Left renal pelvis (tissue), 4 donors: ENCODE results near the gene CLPX. TPM values are rescaled to one million over a fixed set of nuclear protein-coding genes. Genes with fewer than 3 reads are reported as not detected.
"Not testable (repeated sequence)": the region's sequence is repeated elsewhere in the genome, so short reads cannot be mapped to it uniquely, and the experiment has no call there.

ENCODE experiments used
- DNase-seq, 4 donors: peaks; one replicate each; pipeline ENCODE4 v3.0.0-alpha.2; 2013; ENCODE audit warnings: low read depth in 4 of 4, low spot score in 3 of 4
- polyA plus RNA-seq, 4 donors: library from polyadenylated mRNA; unstranded; fragments of 120-200 nt; gene quantifications; one replicate each; pipeline ENCODE4 v1.2.1, GENCODE V29; 2013; ENCODE audit not compliant: insufficient read length in 4 of 4

CLPX gene
- polyA plus RNA-seq, 4 donors = 50.8 to 73.0 (median 71.4) TPM

DNA sequence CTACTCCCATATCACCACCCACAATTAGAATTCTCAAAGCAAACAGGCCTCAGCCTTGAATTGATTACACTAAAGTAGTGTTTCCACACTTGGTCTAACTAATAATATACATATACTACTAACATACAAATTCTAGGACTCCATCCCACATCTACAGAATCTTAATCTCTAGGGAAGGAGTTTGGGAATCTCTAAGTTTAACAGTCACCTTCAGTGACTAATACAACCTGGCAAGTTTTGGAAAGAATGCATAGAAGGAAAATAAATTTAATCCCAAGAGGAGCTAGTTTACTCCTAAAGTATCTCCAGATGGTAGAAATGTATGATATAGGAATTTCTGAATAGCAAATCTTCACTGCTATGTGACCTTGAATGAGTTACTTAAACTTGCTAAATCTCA lies 9.1 kb downstream of the CLPX start:
- no peak for DNase-seq

GRCh38 chr15:65175511-65175910 lies 9.6 kb downstream of the CLPX start:
- no peak for DNase-seq

- DNase-seq = no peak
Measured at GRCh38 chr15:65174509-65174908, 10.6 kb downstream of the CLPX start.

- no peak for DNase-seq
Measured at GRCh38 chr15:65172531-65172930, 12.6 kb downstream of the CLPX start.

GRCh38 chr15:65171428-65171827 lies 13.7 kb downstream of the CLPX start:
- no peak for DNase-seq

- no peak for DNase-seq
Measured at GRCh38 chr15:65165875-65166274, 19.3 kb downstream of the CLPX start.

- no peak for DNase-seq
Measured at GRCh38 chr15:65164139-65164538, 21.0 kb downstream of the CLPX start.

DNA sequence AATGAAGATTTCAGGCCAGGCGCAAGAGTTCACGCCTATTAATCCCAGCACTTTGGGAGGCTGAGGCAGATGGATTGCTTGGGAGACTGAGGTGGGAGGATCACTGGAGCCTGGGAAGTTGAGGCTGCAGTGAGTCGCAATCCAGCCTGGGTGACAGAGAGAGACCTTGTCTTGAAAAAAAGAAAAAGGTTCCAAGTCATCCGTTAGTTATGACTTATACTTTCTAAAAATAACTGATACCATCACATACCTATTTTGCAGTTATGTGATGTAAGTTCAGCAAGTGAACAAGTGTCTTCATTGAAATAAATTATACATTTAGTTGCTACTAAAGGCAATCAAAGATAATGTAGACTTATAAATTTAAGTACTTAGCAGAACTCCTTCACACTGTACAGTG lies 22.1 kb downstream of the CLPX start:
- DNase-seq = no peak

DNA sequence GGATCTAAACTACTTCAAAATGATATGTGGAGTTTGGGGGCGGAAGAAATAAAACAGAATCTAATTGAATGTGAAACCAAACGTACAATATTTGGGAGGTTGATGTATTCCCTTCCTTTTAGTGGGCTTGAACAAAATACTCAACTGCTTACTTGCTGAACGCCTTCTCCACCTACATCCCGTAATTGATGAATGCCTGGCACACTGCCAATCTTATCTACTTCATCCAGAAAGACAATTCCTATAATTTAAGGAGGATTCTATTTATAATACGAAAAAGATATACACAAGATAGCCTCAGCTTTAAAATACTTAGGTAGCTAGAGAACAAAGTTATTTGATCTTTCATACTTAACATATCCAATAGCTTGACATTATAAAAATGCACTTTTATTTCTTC lies 28.4 kb downstream of the CLPX start:
- no peak for DNase-seq

DNA sequence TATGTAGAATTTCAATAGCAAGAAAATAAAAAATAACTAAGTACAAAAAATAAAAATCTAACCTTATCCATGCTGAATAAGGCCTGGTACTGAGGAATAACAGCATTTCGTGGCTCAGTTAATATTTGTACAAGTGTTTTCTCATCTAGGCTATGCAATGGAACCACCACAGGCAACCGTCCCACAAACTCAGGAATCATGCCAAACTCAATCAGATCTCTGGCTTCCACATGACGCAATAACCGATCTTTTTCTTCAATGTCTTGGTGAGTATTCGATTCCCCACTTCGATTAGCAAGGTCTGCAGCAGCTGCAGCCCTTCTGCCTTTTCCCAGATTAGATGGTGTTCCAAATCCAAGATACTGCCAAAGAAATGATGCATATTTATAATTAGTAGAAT lies 30.4 kb downstream of the CLPX start:
- no peak for DNase-seq

- DNase-seq = no peak
Measured at GRCh38 chr15:65147902-65148301, 37.2 kb downstream of the CLPX start.

DNA sequence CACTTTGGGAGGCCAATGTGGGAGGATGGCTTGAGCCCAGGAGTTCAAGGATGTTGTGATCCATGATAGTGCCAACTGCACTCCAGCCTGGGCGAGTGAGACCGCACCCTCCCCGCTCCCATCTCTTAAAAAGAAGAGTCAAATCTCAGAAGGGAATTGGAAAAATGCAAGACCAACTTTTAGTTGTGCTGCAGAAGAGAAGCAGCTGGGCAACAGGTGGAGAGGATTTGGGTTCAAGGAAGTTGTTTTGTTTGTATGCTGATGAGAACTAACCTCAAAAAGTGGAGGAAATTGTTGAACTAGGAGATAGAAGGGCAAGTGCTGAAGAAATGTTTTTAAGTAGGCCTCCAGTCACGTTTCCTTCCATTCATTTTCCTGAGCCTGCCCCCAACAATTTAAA lies 38.7 kb downstream of the CLPX start:
- DNase-seq = no peak

GRCh38 chr15:65138631-65139030 lies 46.5 kb downstream of the CLPX start:
- DNase-seq = not testable (repeated sequence)

- not testable (repeated sequence) for DNase-seq
Measured at GRCh38 chr15:65137893-65138292, 47.2 kb downstream of the CLPX start.

GRCh38 chr15:65137089-65137488 lies 48.1 kb downstream of the CLPX start:
- not testable (repeated sequence) for DNase-seq

- no peak for DNase-seq
Measured at GRCh38 chr15:65134538-65134937, 50.6 kb downstream of the CLPX start.

- DNase-seq = peak; percentile 88 to 94 (median 92)
Measured at GRCh38 chr15:65133548-65134200, 51.5 kb downstream of the CLPX start, which contains the start of gene PDCD7. Gene PDCD7 (minus strand): TSS chr15:65133808. CDS start chr15:65133781, 27 bp downstream.

DNA sequence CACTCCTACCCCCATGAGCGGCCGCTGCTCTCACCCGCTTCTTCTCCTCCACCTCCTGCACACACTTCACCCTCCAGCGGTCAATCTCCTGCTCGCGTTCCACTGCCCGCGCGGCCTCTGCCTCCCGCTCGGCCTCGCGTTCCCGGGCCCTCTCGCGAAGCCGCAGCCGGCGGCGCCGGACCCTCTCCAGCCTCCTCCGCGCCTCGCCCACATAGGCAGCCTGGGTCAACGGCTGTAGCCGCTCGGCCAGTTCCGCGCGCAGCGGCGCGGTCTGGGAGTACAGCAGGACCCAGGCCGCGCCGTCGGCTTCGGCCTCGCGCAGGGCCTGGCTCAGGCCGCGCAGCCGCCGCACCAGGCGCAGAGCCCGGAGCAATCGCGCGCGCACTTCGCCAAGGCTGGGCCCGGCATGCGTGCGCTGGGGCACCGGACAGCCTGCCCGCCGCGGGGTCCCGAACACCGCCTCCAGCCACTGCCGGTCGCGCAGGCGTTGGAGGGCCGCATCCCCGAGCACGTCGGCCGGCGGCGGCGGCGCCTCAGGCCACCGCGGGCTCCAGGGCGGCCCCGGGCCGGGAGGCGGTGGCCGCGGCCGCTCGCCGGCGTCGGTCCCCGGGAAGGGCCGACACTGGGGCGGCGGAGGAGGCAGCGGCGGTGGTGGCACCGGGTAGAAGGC lies 52.1 kb downstream of the CLPX start:
- DNase-seq = peak in 3 of 4 donors; percentile 10 to 14 (median 12)

DNA sequence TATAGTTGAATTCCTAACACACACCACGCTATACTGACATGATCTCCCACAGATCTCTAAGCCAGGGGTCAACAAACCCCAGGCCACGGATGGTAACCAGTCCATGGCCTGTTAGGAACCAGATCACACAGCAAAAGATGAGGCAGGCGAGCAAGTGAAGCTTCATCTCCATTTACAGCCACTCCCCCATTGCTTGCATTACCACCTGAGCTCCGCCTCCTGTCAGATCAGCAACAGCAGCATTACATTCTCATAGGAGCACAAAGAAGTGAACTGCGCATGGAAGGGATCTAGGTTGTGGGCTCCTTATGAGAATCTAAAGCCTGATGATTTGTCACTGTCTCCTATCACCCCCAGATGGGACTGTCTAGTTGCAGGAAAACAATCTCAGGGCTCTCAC lies 54.2 kb downstream of the CLPX start:
- no peak for DNase-seq

- DNase-seq = no peak
Measured at GRCh38 chr15:65115542-65115941, 69.6 kb downstream of the CLPX start.

DNA sequence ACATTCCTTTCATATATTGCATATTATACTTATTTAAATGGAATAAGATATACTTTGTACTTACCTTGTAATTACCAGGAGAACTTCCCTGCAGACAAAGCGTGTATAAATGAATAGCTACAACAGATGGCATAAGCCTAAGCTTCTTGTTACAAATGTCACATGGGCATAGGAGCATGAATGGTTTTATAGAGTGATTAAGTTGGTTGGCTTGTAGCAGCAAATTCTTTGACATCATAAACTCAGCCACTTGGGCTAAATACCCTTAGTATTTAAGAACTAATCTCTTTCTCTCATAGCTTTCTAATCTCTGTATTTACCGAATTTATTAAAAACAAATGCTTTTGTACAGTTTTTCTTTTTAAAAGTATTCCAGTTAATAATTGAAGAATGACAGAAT lies 70.1 kb downstream of the CLPX start, which contains the start of gene UBAP1L:
UBAP1L (minus strand) TSS at position 115 of the 400 bp plus-strand sequence. CDS start 8,985 bp downstream, outside the sequence.
- DNase-seq = no peak

- no peak for DNase-seq
Measured at GRCh38 chr15:65110676-65111292, 74.4 kb downstream of the CLPX start.
